B cell (primary cell): ENCODE measurements around the gene IDNK. TPM values are rescaled to one million over a fixed set of nuclear protein-coding genes. Genes with fewer than 3 reads are reported as not detected.

Experiments
- ATAC-seq: fragments of 200-7000 bp; cut with Tn5 transposase; one replicate; pipeline ENCODE4 v1.10.0; 2021; ENCODE audit warnings: low read depth, mild to moderate bottlenecking, moderate number of reproducible peaks, moderate library complexity
- CTCF ChIA-PET: fragments of 350-600 bp; sonication (Branson Sonifier 250); formaldehyde crosslinking; loops from one replicate; lab custom pipeline; 2021; ENCODE audit warnings: antibody characterized with exemption, inconsistent platforms; lab: Charles Lee
- POLR2A ChIA-PET: fragments of 350-600 bp; sonication (Branson Sonifier 250); formaldehyde crosslinking; loops from one replicate; lab custom pipeline; 2021; ENCODE audit warnings: antibody characterized with exemption; lab: Charles Lee
- DNase-seq: peaks from one replicate; pipeline ENCODE4 v3.0.0; 2013
- H2AFZ ChIP-seq: 2 replicates; pipeline ENCODE4 v1.6.1; 2012; ENCODE audit warnings: mild to moderate bottlenecking, low read depth, low read length; ENCODE audit not compliant: insufficient read depth, poor library complexity, severe bottlenecking
- H3K27ac ChIP-seq, 2 donors: 1 replicate in 1 of 2; 2 replicates in 1 of 2; pipeline ENCODE4 v1.5.1; 2012 to 2013; ENCODE audit warnings: low read length in 2 of 2, mild to moderate bottlenecking in 2 of 2, moderate library complexity in 1 of 2
- H3K27me3 ChIP-seq, 4 experiments: fragments of 200-600 bp in 1 of 4; sonication (generic) in 1 of 4; replicated peaks in 1 of 4; 1 replicate in 2 of 4; 2 replicates in 2 of 4; pipeline versions ENCODE4 v1.6.1 to v1.7.0; 2013 to 2016; ENCODE audit warnings: low read length in 3 of 4, mild to moderate bottlenecking in 2 of 4, mixed read lengths in 1 of 4, moderate library complexity in 1 of 4; ENCODE audit not compliant: insufficient read depth in 4 of 4, control insufficient read depth in 3 of 4; ENCODE audit errors: control extremely low read depth in 1 of 4
- H3K36me3 ChIP-seq, 2 experiments: replicated peaks in 1 of 2; 1 replicate in 1 of 2; 2 replicates in 1 of 2; pipeline versions ENCODE4 v1.6.1 to v1.7.1; 2013; ENCODE audit warnings: low read length in 1 of 2; ENCODE audit not compliant: insufficient read depth in 2 of 2, control insufficient read depth in 1 of 2; ENCODE audit errors: control extremely low read depth in 1 of 2, extremely low read depth in 1 of 2
- H3K4me1 ChIP-seq, 2 donors: fragments of 200-600 bp in 1 of 2; sonication (generic) in 1 of 2; 1 replicate in 1 of 2; 2 replicates in 1 of 2; pipeline versions ENCODE4 v1.5.1 to v1.6.1; 2013 to 2017; ENCODE audit warnings: low read length in 2 of 2; ENCODE audit not compliant: control insufficient read depth in 2 of 2, insufficient read depth in 2 of 2
- H3K4me2 ChIP-seq: replicated peaks from 2 replicates; pipeline ENCODE3; 2012; ENCODE audit warnings: mild to moderate bottlenecking, low read depth, low read length; ENCODE audit not compliant: poor library complexity, severe bottlenecking
- H3K4me3 ChIP-seq, 5 experiments: fragments of 200-600 bp in 1 of 5; sonication (generic) in 1 of 5; 1 replicate in 3 of 5; 2 replicates in 2 of 5; pipeline versions ENCODE4 v1.5.1 to v1.7.0; 2011 to 2016; ENCODE audit warnings: low read length in 4 of 5, mild to moderate bottlenecking in 4 of 5, low read depth in 2 of 5, control low read depth in 1 of 5, moderate library complexity in 1 of 5; ENCODE audit not compliant: insufficient read depth in 1 of 5; ENCODE audit errors: control extremely low read depth in 1 of 5, extremely low read depth in 1 of 5
- H3K79me2 ChIP-seq: fragments of 200-600 bp; sonication (generic); one replicate; pipeline ENCODE4 v1.6.0; 2016; ENCODE audit warnings: low read length; ENCODE audit not compliant: control insufficient read depth, insufficient read depth
- H3K9ac ChIP-seq: fragments of 200-600 bp; sonication (generic); 2 replicates; pipeline ENCODE4 v1.6.1; 2017; ENCODE audit warnings: mild to moderate bottlenecking, low read length, moderate library complexity
- H3K9me3 ChIP-seq, 3 donors: one replicate each; pipeline versions ENCODE4 v1.6.1 to v1.7.1; 2013; ENCODE audit warnings: low read length in 2 of 3; ENCODE audit not compliant: control insufficient read depth in 2 of 3, insufficient read depth in 1 of 3; ENCODE audit errors: control extremely low read depth in 1 of 3
- H4K20me1 ChIP-seq: 2 replicates; pipeline ENCODE4 v1.6.0; 2012; ENCODE audit warnings: mild to moderate bottlenecking, low read length; ENCODE audit not compliant: insufficient read depth, control insufficient read depth, poor library complexity, severe bottlenecking
- H3K27ac Mint-ChIP-seq: one replicate; pipeline ENCODE4 v1.8.0; 2021; ENCODE audit warnings: mixed read lengths
- H3K27me3 Mint-ChIP-seq: one replicate; pipeline ENCODE4 v1.8.0; 2021; ENCODE audit warnings: mixed read lengths
- H3K4me1 Mint-ChIP-seq: one replicate; pipeline ENCODE4 v1.8.0; 2021; ENCODE audit warnings: mixed read lengths
- H3K4me3 Mint-ChIP-seq: one replicate; pipeline ENCODE4 v1.8.0; 2021; ENCODE audit warnings: mixed read lengths
- H3K9me3 Mint-ChIP-seq: one replicate; pipeline ENCODE4 v1.8.0; 2022; ENCODE audit warnings: mixed read lengths; ENCODE audit not compliant: insufficient read depth
- CTCF ChIP-seq: fragments of 200-600 bp; IDR thresholded peaks from one replicate; pipeline ENCODE4 v1.8.0; 2022; ENCODE audit warnings: antibody characterized with exemption, mild to moderate bottlenecking
- EZH2 ChIP-seq: IDR thresholded peaks from 2 replicates; pipeline ENCODE4 v1.6.1; 2012; ENCODE audit warnings: borderline replicate concordance, low read depth, mild to moderate bottlenecking, moderate library complexity, low read length; ENCODE audit not compliant: insufficient read depth, poor library complexity, severe bottlenecking
- WGBS: methylation state at CpG from one replicate; pipeline ENCODE4 v1.1.5; 2013; ENCODE audit warnings: missing lambda C conversion rate; ENCODE audit not compliant: insufficient coverage; 5-methylcytosine and 5-hydroxymethylcytosine counted together
- intact Hi-C: fragments of 100-400 bp; cut with micrococcal nuclease; formaldehyde crosslinking; loops from one replicate; pipeline ENCODE4 v1.10.0; 2022
- polyA plus RNA-seq: library from polyadenylated mRNA; depleted of rRNA; stranded (reverse); fragments of >200 nt; gene quantifications from 2 replicates; pipeline ENCODE4 v1.2.3, GENCODE V29; 2012
- total RNA-seq, 2 donors: library from RNA; stranded (reverse); fragments of 120-200 nt in 1 of 2; gene quantifications; 1 replicate in 1 of 2; 2 replicates in 1 of 2; pipeline versions ENCODE4 v1.2.3 to v1.2.4, GENCODE V29; 2013 to 2022

IDNK gene
- total and polyA plus RNA-seq, 2 donors (not counting 1 experiment from before 2014, with no cell fraction given), result 9.3 to 11.6 TPM

DNA sequence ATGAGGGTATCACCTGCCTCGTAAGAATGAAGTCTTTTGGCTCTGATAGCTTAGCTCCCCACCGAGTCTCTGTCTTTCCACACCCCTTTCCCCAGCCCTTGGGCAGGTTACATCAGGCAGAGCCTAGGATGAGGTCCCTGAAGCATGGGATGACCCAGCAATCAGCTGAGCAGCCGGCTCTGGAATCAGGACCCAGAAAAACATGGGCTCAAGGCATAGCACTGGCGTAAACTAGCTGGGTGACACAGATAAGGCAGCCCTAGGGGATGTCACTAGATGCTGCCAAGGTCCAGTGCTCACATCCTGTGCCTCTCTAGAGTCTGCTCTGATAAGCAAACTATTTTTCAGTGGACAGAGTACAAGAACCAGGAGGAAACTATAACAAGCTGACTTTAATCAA is 26.6 kb downstream of the IDNK start:
- Histone ChIP-seq H3K27me3 (no peaks in the 10 kb centered on the region), H2AFZ (no peak overlapping the region), H3K79me2 (no peaks in the 10 kb centered on the region), H4K20me1 (no peaks in the 10 kb centered on the region), H3K27ac (no peak overlapping the region), H3K36me3 (peaks cover 12 to 27% of the 10 kb centered on the region in 2 experiments), H3K9me3 (peaks cover 0 to 2% (median 0%) of the 10 kb centered on the region in 3 donors), H3K4me2 (no peak overlapping the region), H3K9ac (no peak overlapping the region), H3K4me3 (no peak overlapping the region), H3K4me1 (no peaks in the 10 kb centered on the region)
- ATAC-seq (no peak), DNase-seq (no peak)
- WGBS, result 89% methylated on average over 4 of the region's 4 CpGs
- H3K4me3 Mint-ChIP-seq, result no peak overlapping the region
- H3K9me3 Mint-ChIP-seq, result no peaks in the 10 kb centered on the region
- no peaks in the 10 kb centered on the region for H3K27me3 Mint-ChIP-seq
- POLR2A ChIA-PET, result interaction anchor here (0.9 kb wide), 1 partner anchor 29 kb away, joined by 3 read pairs; no protein-coding TSS in a partner anchor
- intact Hi-C loops, result loop anchor here (1.0 to 2.0 kb wide), 3 partner anchors 28 to 66 kb away; no protein-coding TSS in a partner anchor
- TF ChIP-seq EZH2 (no peak), CTCF (no peak)
- peaks cover 5% of the 10 kb centered on the region for H3K4me1 Mint-ChIP-seq
- H3K27ac Mint-ChIP-seq, result no peak overlapping the region
- CTCF ChIA-PET, result interaction anchor here (0.8 to 7.2 kb wide), 14 partner anchors 10 to 315 kb away, joined by 3 to 78 read pairs (median 6); partner anchors contain the start of genes IDNK and UBQLN1

DNA sequence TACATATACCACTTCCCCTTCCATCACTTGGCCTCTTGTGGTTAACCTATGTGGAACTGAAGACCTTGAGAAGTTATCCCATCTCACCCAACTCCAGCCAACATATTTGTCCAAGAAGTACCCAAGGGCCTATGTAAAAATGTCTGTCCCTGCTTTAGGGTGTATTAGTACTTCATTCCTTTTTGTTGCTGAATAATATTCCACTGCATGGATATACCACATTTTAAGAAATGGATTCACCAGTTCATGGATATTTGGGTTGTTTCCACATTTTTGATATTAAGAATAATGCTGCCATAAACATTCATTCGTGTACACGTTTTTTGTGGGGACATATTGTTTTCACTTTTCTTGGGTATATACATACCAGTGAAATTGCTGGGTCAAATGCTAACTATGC is 28.6 kb downstream of the IDNK start:
- H3K9me3 ChIP-seq, result peaks cover 0 to 2% (median 0%) of the 10 kb centered on the region in 3 donors
- H3K36me3 ChIP-seq, result peaks cover 17 to 39% of the 10 kb centered on the region in 2 experiments
- H3K27ac ChIP-seq, result no peak overlapping the region
- H3K27me3 ChIP-seq, result no peaks in the 10 kb centered on the region
- TF ChIP-seq CTCF (no peak), EZH2 (no peak)
- H3K4me1 ChIP-seq, result no peaks in the 10 kb centered on the region
- H3K4me2 ChIP-seq, result no peak overlapping the region
- Mint-ChIP-seq H3K27ac (no peak overlapping the region), H3K27me3 (no peaks in the 10 kb centered on the region), H3K4me1 (peaks cover 5% of the 10 kb centered on the region), H3K9me3 (no peaks in the 10 kb centered on the region), H3K4me3 (no peak overlapping the region)
- DNase-seq (no peak), ATAC-seq (no peak)
- ChIA-PET POLR2A (interaction anchor here (0.7 kb wide), 1 partner anchor 31 kb away, joined by 3 read pairs; no protein-coding TSS in a partner anchor), CTCF (interaction anchor here (0.7 to 2.6 kb wide), 2 partner anchors 31 to 56 kb away, joined by 3 to 11 read pairs; no protein-coding TSS in a partner anchor)
- H3K9ac ChIP-seq, result no peak overlapping the region
- H2AFZ ChIP-seq, result no peak overlapping the region
- WGBS, result no CpG with 5 or more reads among the region's 2 CpGs
- intact Hi-C loops, result loop anchor here (5.0 kb wide), 1 partner anchor 319 kb away; no protein-coding TSS in a partner anchor
- H4K20me1 ChIP-seq, result no peaks in the 10 kb centered on the region
- H3K4me3 ChIP-seq, result no peak overlapping the region
- H3K79me2 ChIP-seq, result no peaks in the 10 kb centered on the region
